ENCODE data around the gene IL6ST.
A peak's percentile ranks its signal among the peaks of the same experiment; 100 is the strongest.
"Not testable (repeated sequence)": the region's sequence is repeated elsewhere in the genome, so short reads cannot be mapped to it uniquely, and the experiment has no call there.

The IL6ST gene

GRCh38 chr5:55966284-55966683, 28.5 kb downstream of the IL6ST start:
- DNase-seq (ENCODE audit: low spot score) = no peak

- no peak for DNase-seq (ENCODE audit: low spot score)
Measured at GRCh38 chr5:55965525-55965924, 29.2 kb downstream of the IL6ST start.

GRCh38 chr5:55960779-55961178, 34.0 kb downstream of the IL6ST start:
- no peak for DNase-seq (ENCODE audit: low spot score)

- no peak for DNase-seq (ENCODE audit: low spot score)
Measured at GRCh38 chr5:55959208-55959607, 35.6 kb downstream of the IL6ST start.

GRCh38 chr5:55941154-55941553, 53.6 kb downstream of the IL6ST start:
- DNase-seq (ENCODE audit: low spot score) = not testable (repeated sequence)

- DNase-seq (ENCODE audit: low spot score) = not testable (repeated sequence)
Measured at GRCh38 chr5:55937598-55937997, 57.2 kb downstream of the IL6ST start.

GRCh38 chr5:55936100-55936693, 58.6 kb downstream of the IL6ST start:
- DNase-seq (ENCODE audit: low spot score) = peak; percentile 74

- DNase-seq (ENCODE audit: low spot score) = no peak
Measured at GRCh38 chr5:55935371-55935770, 59.4 kb downstream of the IL6ST start.

GRCh38 chr5:55934720-55935119, 60.0 kb downstream of the IL6ST start:
- no peak for DNase-seq (ENCODE audit: low spot score)

GRCh38 chr5:55934115-55934613, 60.6 kb downstream of the IL6ST start:
- no peak for DNase-seq (ENCODE audit: low spot score)

GRCh38 chr5:55933377-55934114, 61.2 kb downstream of the IL6ST start:
- DNase-seq (ENCODE audit: low spot score) = no peak

- DNase-seq (ENCODE audit: low spot score) = no peak
Measured at GRCh38 chr5:55932700-55933099, 62.1 kb downstream of the IL6ST start.

- no peak for DNase-seq (ENCODE audit: low spot score)
Measured at GRCh38 chr5:55929020-55929799, 65.6 kb downstream of the IL6ST start.

GRCh38 chr5:55927861-55928655, 66.7 kb downstream of the IL6ST start:
- no peak for DNase-seq (ENCODE audit: low spot score)

- no peak for DNase-seq (ENCODE audit: low spot score)
Measured at GRCh38 chr5:55926476-55926875, 68.3 kb downstream of the IL6ST start.

GRCh38 chr5:55925712-55926111, 69.1 kb downstream of the IL6ST start:
- DNase-seq (ENCODE audit: low spot score) = no peak

GRCh38 chr5:55925181-55925580, 69.6 kb downstream of the IL6ST start:
- no peak for DNase-seq (ENCODE audit: low spot score)

GRCh38 chr5:55924744-55925143, 70.0 kb downstream of the IL6ST start:
- no peak for DNase-seq (ENCODE audit: low spot score)

- DNase-seq (ENCODE audit: low spot score) = no peak
Measured at GRCh38 chr5:55923865-55924500, 70.8 kb downstream of the IL6ST start.

GRCh38 chr5:55923177-55923771, 71.5 kb downstream of the IL6ST start:
- no peak for DNase-seq (ENCODE audit: low spot score)

GRCh38 chr5:55921617-55922016, 73.1 kb downstream of the IL6ST start:
- DNase-seq (ENCODE audit: low spot score) = no peak

Data from SK-N-DZ (cell line).